Smooth muscle cell (in vitro differentiated cells): ENCODE data around the gene TCP11L1. TPM values are rescaled to one million over a fixed set of nuclear protein-coding genes. Genes with fewer than 3 reads are reported as not detected.

Experiments
- DNase-seq: peaks from one replicate; lab custom pipeline; 2025; ENCODE audit not compliant: unreplicated experiment; lab: John Stamatoyannopoulos, UW
- H2AFZ ChIP-seq: fragments of 200-600 bp; sonication (generic); 2 replicates; pipeline ENCODE4 v1.6.0; 2016; ENCODE audit warnings: antibody characterized with exemption, low read depth, mild to moderate bottlenecking
- H3F3A ChIP-seq: fragments of 200-600 bp; sonication (generic); 2 replicates; pipeline ENCODE4 v1.6.0; 2017; ENCODE audit warnings: antibody characterized with exemption, low read depth
- H3K27ac ChIP-seq: fragments of 200-600 bp; sonication (generic); 2 replicates; pipeline ENCODE4 v1.5.1; 2016; ENCODE audit warnings: low read depth, mild to moderate bottlenecking
- H3K27me3 ChIP-seq: fragments of 200-600 bp; sonication (generic); 2 replicates; pipeline ENCODE4 v1.6.1; 2016; ENCODE audit warnings: low read depth, mild to moderate bottlenecking
- H3K36me3 ChIP-seq: fragments of 200-600 bp; sonication (generic); 2 replicates; pipeline ENCODE4 v1.5.1; 2016; ENCODE audit warnings: low read depth
- H3K4me1 ChIP-seq: fragments of 200-600 bp; sonication (generic); 2 replicates; pipeline ENCODE4 v1.5.1; 2016; ENCODE audit warnings: low read depth
- H3K4me2 ChIP-seq: fragments of 200-600 bp; sonication (generic); 2 replicates; pipeline ENCODE4 v1.6.0; 2016; ENCODE audit warnings: mild to moderate bottlenecking
- H3K4me3 ChIP-seq: fragments of 200-600 bp; sonication (generic); 2 replicates; pipeline ENCODE4 v1.5.1; 2016; ENCODE audit warnings: mild to moderate bottlenecking
- H3K79me2 ChIP-seq: fragments of 200-600 bp; sonication (generic); 2 replicates; pipeline ENCODE4 v1.6.0; 2016; ENCODE audit warnings: low read depth, mild to moderate bottlenecking
- H3K9ac ChIP-seq: fragments of 200-600 bp; sonication (generic); 2 replicates; pipeline ENCODE4 v1.6.0; 2016; ENCODE audit warnings: low read depth
- H3K9me3 ChIP-seq: fragments of 200-600 bp; sonication (generic); replicated peaks from 2 replicates; pipeline ENCODE4 v1.5.1; 2016; ENCODE audit warnings: low read depth
- H4K20me1 ChIP-seq: fragments of 200-600 bp; sonication (generic); 2 replicates; pipeline ENCODE4 v1.6.0; 2016; ENCODE audit warnings: low read depth
- WGBS: methylation state at CpG from one replicate; pipeline ENCODE4 v1.1.7; 2016; ENCODE audit warnings: low lambda C conversion rate; 5-methylcytosine and 5-hydroxymethylcytosine counted together
- polyA plus RNA-seq: library from polyadenylated mRNA; unstranded; fragments of >200 nt; fragmentation: Nextera tagmentation; extraction: Ambion mirVana; gene quantifications from 2 replicates; pipeline ENCODE4 v1.2.1, GENCODE V29; 2016
- total RNA-seq: library from RNA; depleted of rRNA; stranded (reverse); fragments of >200 nt; gene quantifications from 2 replicates; pipeline ENCODE4 v1.2.3, GENCODE V29; 2014
- TF ChIP-seq, protein P1 (sequence below): fragments of 200-600 bp; sonication (generic); IDR thresholded peaks from 2 replicates; pipeline ENCODE4 v1.5.1; 2017; ENCODE audit warnings: borderline replicate concordance, mild to moderate bottlenecking, antibody characterized with exemption; ENCODE audit not compliant: insufficient read depth, poor library complexity, severe bottlenecking

Gene TCP11L1
- total and polyA plus RNA-seq, 2 experiments from 2014 or later, result 7.4 to 25.4 TPM

DNA sequence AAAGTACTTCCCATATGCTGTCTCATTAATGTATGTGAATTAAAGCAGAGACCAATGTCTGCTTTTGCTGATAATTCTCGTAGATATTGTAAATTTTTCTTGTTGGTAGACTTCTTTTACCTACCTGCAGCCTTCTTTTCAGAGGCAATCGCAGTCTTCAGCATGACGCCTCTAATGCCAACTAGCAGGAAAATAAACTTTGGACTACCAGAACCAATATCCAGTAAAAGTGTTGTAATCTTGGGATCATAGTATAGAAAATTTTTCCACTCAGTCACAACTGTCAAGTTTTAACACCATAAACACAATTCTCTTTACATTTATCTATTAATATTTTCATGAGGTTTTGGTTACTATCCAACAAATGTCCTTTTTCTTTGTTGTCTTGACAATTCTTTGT is 21.4 kb upstream of the TCP11L1 start:
- H3K27ac ChIP-seq, result no peak overlapping the region
- no peak for DNase-seq
- H3K27me3 ChIP-seq, result no peaks in the 10 kb centered on the region
- H3K4me1 ChIP-seq, result no peaks in the 10 kb centered on the region
- no peaks in the 10 kb centered on the region for H3K79me2 ChIP-seq
- H3K36me3 ChIP-seq, result no peaks in the 10 kb centered on the region
- H3K4me2 ChIP-seq, result peak overlapping the region; percentile 91
- peaks cover 11% of the 10 kb centered on the region for H3F3A ChIP-seq
- H3K4me3 ChIP-seq, result peak overlapping the region; percentile 62
- peaks cover 6% of the 10 kb centered on the region for H4K20me1 ChIP-seq
- no peaks in the 10 kb centered on the region for H3K9me3 ChIP-seq
- 87% methylated on average over 3 of the region's 3 CpGs for WGBS
- TF ChIP-seq, protein P1, sequence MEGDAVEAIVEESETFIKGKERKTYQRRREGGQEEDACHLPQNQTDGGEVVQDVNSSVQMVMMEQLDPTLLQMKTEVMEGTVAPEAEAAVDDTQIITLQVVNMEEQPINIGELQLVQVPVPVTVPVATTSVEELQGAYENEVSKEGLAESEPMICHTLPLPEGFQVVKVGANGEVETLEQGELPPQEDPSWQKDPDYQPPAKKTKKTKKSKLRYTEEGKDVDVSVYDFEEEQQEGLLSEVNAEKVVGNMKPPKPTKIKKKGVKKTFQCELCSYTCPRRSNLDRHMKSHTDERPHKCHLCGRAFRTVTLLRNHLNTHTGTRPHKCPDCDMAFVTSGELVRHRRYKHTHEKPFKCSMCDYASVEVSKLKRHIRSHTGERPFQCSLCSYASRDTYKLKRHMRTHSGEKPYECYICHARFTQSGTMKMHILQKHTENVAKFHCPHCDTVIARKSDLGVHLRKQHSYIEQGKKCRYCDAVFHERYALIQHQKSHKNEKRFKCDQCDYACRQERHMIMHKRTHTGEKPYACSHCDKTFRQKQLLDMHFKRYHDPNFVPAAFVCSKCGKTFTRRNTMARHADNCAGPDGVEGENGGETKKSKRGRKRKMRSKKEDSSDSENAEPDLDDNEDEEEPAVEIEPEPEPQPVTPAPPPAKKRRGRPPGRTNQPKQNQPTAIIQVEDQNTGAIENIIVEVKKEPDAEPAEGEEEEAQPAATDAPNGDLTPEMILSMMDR, result no peak
- no peak overlapping the region for H3K9ac ChIP-seq
- no peak overlapping the region for H2AFZ ChIP-seq

DNA sequence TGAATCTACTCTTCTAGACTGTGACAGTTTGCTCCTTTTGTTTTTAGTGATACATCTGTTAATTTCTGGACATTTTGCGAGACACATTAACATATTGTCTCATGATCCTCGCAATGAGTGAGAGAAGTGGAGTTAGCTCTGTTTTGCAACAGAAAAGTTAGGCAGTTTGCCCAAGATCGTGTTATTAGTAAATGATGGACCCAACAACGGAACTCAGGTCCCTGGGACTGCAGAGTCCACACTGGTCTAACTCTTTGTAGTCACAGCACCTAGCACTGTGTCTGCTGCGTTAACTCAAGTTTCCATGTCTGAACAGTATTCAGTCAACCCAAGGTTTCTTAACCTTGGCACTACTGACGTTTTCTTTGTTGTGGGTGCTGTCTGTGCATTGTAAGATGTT is 20.5 kb upstream of the TCP11L1 start:
- no peak overlapping the region for H3K4me2 ChIP-seq
- TF ChIP-seq, protein P1, result no peak
- no peaks in the 10 kb centered on the region for H3K36me3 ChIP-seq
- WGBS, result 95% methylated on average over 6 of the region's 6 CpGs
- H3K4me1 ChIP-seq, result no peaks in the 10 kb centered on the region
- no peaks in the 10 kb centered on the region for H3K9me3 ChIP-seq
- H3K27me3 ChIP-seq, result no peaks in the 10 kb centered on the region
- no peaks in the 10 kb centered on the region for H3K79me2 ChIP-seq
- DNase-seq, result no peak
- peaks cover 6% of the 10 kb centered on the region for H4K20me1 ChIP-seq
- H3K9ac ChIP-seq, result no peak overlapping the region
- no peak overlapping the region for H3K27ac ChIP-seq
- H3F3A ChIP-seq, result peaks cover 11% of the 10 kb centered on the region
- H3K4me3 ChIP-seq, result no peak overlapping the region
- H2AFZ ChIP-seq, result no peak overlapping the region

- no peak for DNase-seq
- no peaks in the 10 kb centered on the region for H3K27me3 ChIP-seq
- no peaks in the 10 kb centered on the region for H3K4me1 ChIP-seq
- no peak overlapping the region for H3K9ac ChIP-seq
- 97% methylated on average over 1 of the region's 1 CpG for WGBS
- no peak overlapping the region for H2AFZ ChIP-seq
- no peak overlapping the region for H3K27ac ChIP-seq
- H4K20me1 ChIP-seq, result peaks cover 6% of the 10 kb centered on the region
- TF ChIP-seq, protein P1, result no peak
- H3K9me3 ChIP-seq, result no peaks in the 10 kb centered on the region
- no peaks in the 10 kb centered on the region for H3K36me3 ChIP-seq
- H3K4me2 ChIP-seq, result peak overlapping the region; percentile 65
- no peaks in the 10 kb centered on the region for H3K79me2 ChIP-seq
- H3K4me3 ChIP-seq, result no peak overlapping the region
- peaks cover 11% of the 10 kb centered on the region for H3F3A ChIP-seq
Observed at GRCh38 chr11:33021501-33021900, 17.9 kb upstream of the TCP11L1 start.

DNA sequence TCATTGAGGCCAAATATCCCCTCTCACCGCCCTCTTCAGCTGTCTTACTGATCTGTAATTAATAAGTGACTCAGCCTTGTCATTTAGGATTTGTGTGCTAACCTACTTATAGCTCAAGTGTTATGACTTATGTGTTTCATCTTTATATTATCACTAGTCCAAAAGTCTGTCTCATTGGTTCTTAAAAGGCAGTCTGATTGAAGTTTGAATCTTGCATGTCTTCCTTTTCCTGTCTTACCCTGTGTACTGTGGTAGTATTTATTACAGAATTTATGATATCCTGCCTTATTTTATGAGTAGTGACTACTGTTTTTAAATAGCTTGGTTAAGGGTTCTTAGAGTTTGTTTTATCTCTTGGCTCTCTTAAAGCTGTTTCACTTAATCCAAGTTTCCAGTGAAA is 17.4 kb upstream of the TCP11L1 start:
- H3K79me2 ChIP-seq, result no peaks in the 10 kb centered on the region
- TF ChIP-seq, protein P1, result no peak
- peaks cover 6% of the 10 kb centered on the region for H4K20me1 ChIP-seq
- H2AFZ ChIP-seq, result no peak overlapping the region
- 15% methylated on average over 1 of the region's 1 CpG for WGBS
- DNase-seq, result no peak
- H3K9ac ChIP-seq, result no peak overlapping the region
- no peaks in the 10 kb centered on the region for H3K9me3 ChIP-seq
- H3K27ac ChIP-seq, result no peak overlapping the region
- peak overlapping the region; percentile 65 for H3K4me2 ChIP-seq
- no peaks in the 10 kb centered on the region for H3K27me3 ChIP-seq
- H3K36me3 ChIP-seq, result no peaks in the 10 kb centered on the region
- H3F3A ChIP-seq, result peaks cover 11% of the 10 kb centered on the region
- no peaks in the 10 kb centered on the region for H3K4me1 ChIP-seq
- no peak overlapping the region for H3K4me3 ChIP-seq
